H1 (cell line): ENCODE data around the gene ZNF3. TPM values are rescaled to one million over a fixed set of nuclear protein-coding genes. Genes with fewer than 3 reads are reported as not detected.

ENCODE experiments used
- ASH2L ChIP-seq: fragments of 200-600, 300-600 bp; sonication (generic); IDR thresholded peaks from one replicate; pipeline ENCODE4 v1.7.1; 2017; ENCODE audit warnings: low read length
- CBX8 ChIP-seq: fragments of 300-800, 300-1000 bp; sonication (generic); IDR thresholded peaks from 2 replicates; pipeline ENCODE4 v1.7.1; 2016; ENCODE audit warnings: low read depth, low read length, borderline replicate concordance
- CREB1 ChIP-seq: IDR thresholded peaks from 2 replicates; pipeline ENCODE4 v1.6.1; 2012; ENCODE audit warnings: inconsistent platforms
- E2F6 ChIP-seq: IDR thresholded peaks from 2 replicates; pipeline ENCODE4 v1.6.1; 2012; ENCODE audit warnings: inconsistent platforms
- FOSL1 ChIP-seq: IDR thresholded peaks from 2 replicates; pipeline ENCODE4 v1.6.1; 2011; ENCODE audit warnings: mild to moderate bottlenecking, low read depth, low read length, moderate library complexity; ENCODE audit not compliant: insufficient read depth
- JUN ChIP-seq: IDR thresholded peaks from 2 replicates; pipeline ENCODE4 v1.6.1; 2011; ENCODE audit warnings: low read depth, mild to moderate bottlenecking, improper control_type of control experiment, low read length
- KDM5A ChIP-seq: fragments of 200-600 bp; IDR thresholded peaks from 2 replicates; pipeline ENCODE4 v1.7.1; 2012; ENCODE audit warnings: mild to moderate bottlenecking, low read length, inconsistent platforms, mixed read lengths
- NANOG ChIP-seq: IDR thresholded peaks from 2 replicates; pipeline ENCODE4 v1.6.1; 2011; ENCODE audit warnings: low read length, low read depth, mild to moderate bottlenecking, inconsistent platforms; ENCODE audit not compliant: insufficient read depth, poor library complexity, severe bottlenecking
- NRF1 ChIP-seq: IDR thresholded peaks from 2 replicates; pipeline ENCODE4 v1.6.1; 2011; ENCODE audit warnings: mild to moderate bottlenecking, low read depth, low read length, improper control_type of control experiment
- RBBP5 ChIP-seq: IDR thresholded peaks from 2 replicates; pipeline ENCODE4 v1.7.1; 2012; ENCODE audit warnings: low read depth, mild to moderate bottlenecking, inconsistent platforms, low read length, moderate library complexity, borderline replicate concordance
- RFX5 ChIP-seq: IDR thresholded peaks from 2 replicates; pipeline ENCODE4 v1.6.1; 2011; ENCODE audit warnings: low read depth, low read length, improper control_type of control experiment, borderline replicate concordance
- RNF2 ChIP-seq: fragments of 200-900, 300-1000 bp; sonication (generic); IDR thresholded peaks from 2 replicates; pipeline ENCODE4 v1.7.1; 2016; ENCODE audit warnings: borderline replicate concordance, low read depth, mild to moderate bottlenecking, antibody characterized with exemption, low read length; ENCODE audit not compliant: poor library complexity, severe bottlenecking; ENCODE audit errors: missing control alignments
- SAP30 ChIP-seq: fragments of 300-600 bp; sonication (generic); IDR thresholded peaks from 2 replicates; pipeline ENCODE4 v1.7.1; 2012; ENCODE audit warnings: low read length, moderate library complexity, mild to moderate bottlenecking, inconsistent platforms; ENCODE audit not compliant: insufficient read depth, insufficient replicate concordance
- SIN3A ChIP-seq, 2 experiments: IDR thresholded peaks in 1 of 2; conservative IDR thresholded peaks in 1 of 2; 2 replicates each; pipeline ENCODE4 v1.6.1; 2011 to 2012; ENCODE audit warnings: low read length in 2 of 2, improper control_type of control experiment in 1 of 2, low read depth in 1 of 2, mild to moderate bottlenecking in 1 of 2
- SIRT6 ChIP-seq: IDR thresholded peaks from one replicate; pipeline ENCODE4 v1.7.1; 2012; ENCODE audit warnings: low read length, inconsistent platforms
- SP1 ChIP-seq: IDR thresholded peaks from 2 replicates; pipeline ENCODE4 v1.6.1; 2011; ENCODE audit warnings: low read depth, low read length
- SP2 ChIP-seq: IDR thresholded peaks from 2 replicates; pipeline ENCODE4 v1.6.1; 2012; ENCODE audit warnings: mild to moderate bottlenecking, low read length, inconsistent platforms
- SP4 ChIP-seq: IDR thresholded peaks from 2 replicates; pipeline ENCODE4 v1.6.1; 2012; ENCODE audit warnings: low read length, inconsistent platforms
- SUZ12 ChIP-seq: fragments of 200-600 bp; sonication (generic); IDR thresholded peaks from 2 replicates; pipeline ENCODE4 v1.6.1; 2012; ENCODE audit warnings: mild to moderate bottlenecking, inconsistent platforms, low read length, moderate library complexity, mixed read lengths
- TAF7 ChIP-seq: optimal IDR thresholded peaks from 2 replicates; pipeline ENCODE3; 2011; ENCODE audit warnings: low read depth, mild to moderate bottlenecking, inconsistent platforms, low read length, moderate library complexity, borderline replicate concordance
- TCF12 ChIP-seq: IDR thresholded peaks from 2 replicates; pipeline ENCODE4 v1.6.1; 2011; ENCODE audit warnings: low read depth, mild to moderate bottlenecking, low read length
- YY1 ChIP-seq: IDR thresholded peaks from 2 replicates; pipeline ENCODE4 v1.6.1; 2011; ENCODE audit warnings: low read depth, mild to moderate bottlenecking, low read length
- polyA plus RNA-seq, 7 experiments: library from polyadenylated mRNA; depleted of rRNA in 3 of 7; stranded (reverse) in 5 of 7; unstranded in 2 of 7; fragments of >200 nt in 5 of 7; fragments of 200-250 nt in 2 of 7; gene quantifications; 1 replicate in 5 of 7; 2 replicates in 1 of 7; 4 replicates in 1 of 7; pipeline versions ENCODE4 v1.2.1 to v1.2.3, GENCODE V29; 2011 to 2013; ENCODE audit warnings: missing spikeins in 2 of 7, mixed read lengths in 2 of 7
- total RNA-seq: library from RNA; stranded (reverse); fragmentation: NEBNext Ultra II Directional; extraction: Animal tissue kit (Norgen Biotek cat#: 25700); gene quantifications from 2 replicates; pipeline ENCODE4 v1.2.1, GENCODE V29; 2021
- TF ChIP-seq, protein P1 (sequence below): IDR thresholded peaks from 2 replicates; pipeline ENCODE4 v1.6.1; 2011; ENCODE audit warnings: low read length, improper control_type of control experiment

Gene ZNF3
- total and polyA plus RNA-seq, 2 of the 8 experiments (the other 6 are each of a cell fraction or from before 2014, with no cell fraction given): 26.9 to 49.1 TPM

- TF ChIP-seq SUZ12 (no peak), RBBP5 (peak; percentile 41; the same call in 1 of the 2 replicates), TAF7 (peak; percentile 7), SP4 (0 out of 2 replicates have a peak, but pooled peaks have one; percentile 9), SIRT6 (no peak), SIN3A (conservative IDR thresholded peaks at IDR 0.05 in 1 of 2, IDR thresholded peaks at IDR 0.05 in 1 of 2; ENCODE audit: low read depth in 1 of 2, low read length in 2 of 2) (peak; percentile 81 to 94; a peak in 2 of 4 replicates), NRF1 (peak; percentile 15; the same call in 1 of the 2 replicates), CREB1 (peak; percentile 73; the same call in 1 of the 2 replicates), FOSL1 (no peak), SP2 (no peak), YY1 (no peak), SP1 (peak; percentile 24; the same call in 1 of the 2 replicates), ASH2L (peak; percentile 58), TCF12 (no peak), RFX5 (no peak; the same call in 1 of the 2 replicates), KDM5A (peak; percentile 40), CBX8 (no peak), E2F6 (no peak), JUN (no peak), NANOG (no peak), RNF2 (no peak), SAP30 (peak; percentile 39)
- TF ChIP-seq, protein P1, sequence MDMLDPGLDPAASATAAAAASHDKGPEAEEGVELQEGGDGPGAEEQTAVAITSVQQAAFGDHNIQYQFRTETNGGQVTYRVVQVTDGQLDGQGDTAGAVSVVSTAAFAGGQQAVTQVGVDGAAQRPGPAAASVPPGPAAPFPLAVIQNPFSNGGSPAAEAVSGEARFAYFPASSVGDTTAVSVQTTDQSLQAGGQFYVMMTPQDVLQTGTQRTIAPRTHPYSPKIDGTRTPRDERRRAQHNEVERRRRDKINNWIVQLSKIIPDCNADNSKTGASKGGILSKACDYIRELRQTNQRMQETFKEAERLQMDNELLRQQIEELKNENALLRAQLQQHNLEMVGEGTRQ: 0 out of 2 replicates have a peak, but pooled peaks have one; percentile 26
Observed at GRCh38 chr7:100100420-100101015, 19.0 kb upstream of the ZNF3 start (continued).
